ENCODE data around the gene SF1. TPM values are rescaled to one million over a fixed set of nuclear protein-coding genes. Genes with fewer than 3 reads are reported as not detected.

The SF1 gene
- total and polyA plus RNA-seq, 2 of the 8 experiments (the other 6 are each of a cell fraction or from before 2014, with no cell fraction given): 72.7 to 353 TPM

DNA sequence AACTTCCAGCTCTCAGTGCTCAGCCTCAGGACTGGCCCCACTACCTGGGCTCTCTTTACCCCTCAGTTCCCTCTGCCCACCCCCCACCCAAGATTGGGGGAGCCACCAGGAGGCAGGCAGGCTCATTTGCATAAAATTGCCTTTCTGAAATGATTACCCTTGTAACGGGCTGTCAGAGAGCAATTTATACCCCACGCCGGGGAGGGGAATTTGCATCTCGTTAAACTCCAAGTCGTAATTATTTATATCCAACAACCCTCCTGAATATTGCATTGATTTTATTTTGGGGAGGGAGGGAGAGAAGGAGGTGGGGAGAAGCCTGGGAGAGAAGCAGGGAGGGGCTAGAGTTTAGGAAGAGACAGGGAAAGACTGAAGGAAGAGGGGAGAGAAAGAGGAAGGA lies 63.7 kb downstream of the SF1 start (continued):
- TF ChIP-seq, protein P1, sequence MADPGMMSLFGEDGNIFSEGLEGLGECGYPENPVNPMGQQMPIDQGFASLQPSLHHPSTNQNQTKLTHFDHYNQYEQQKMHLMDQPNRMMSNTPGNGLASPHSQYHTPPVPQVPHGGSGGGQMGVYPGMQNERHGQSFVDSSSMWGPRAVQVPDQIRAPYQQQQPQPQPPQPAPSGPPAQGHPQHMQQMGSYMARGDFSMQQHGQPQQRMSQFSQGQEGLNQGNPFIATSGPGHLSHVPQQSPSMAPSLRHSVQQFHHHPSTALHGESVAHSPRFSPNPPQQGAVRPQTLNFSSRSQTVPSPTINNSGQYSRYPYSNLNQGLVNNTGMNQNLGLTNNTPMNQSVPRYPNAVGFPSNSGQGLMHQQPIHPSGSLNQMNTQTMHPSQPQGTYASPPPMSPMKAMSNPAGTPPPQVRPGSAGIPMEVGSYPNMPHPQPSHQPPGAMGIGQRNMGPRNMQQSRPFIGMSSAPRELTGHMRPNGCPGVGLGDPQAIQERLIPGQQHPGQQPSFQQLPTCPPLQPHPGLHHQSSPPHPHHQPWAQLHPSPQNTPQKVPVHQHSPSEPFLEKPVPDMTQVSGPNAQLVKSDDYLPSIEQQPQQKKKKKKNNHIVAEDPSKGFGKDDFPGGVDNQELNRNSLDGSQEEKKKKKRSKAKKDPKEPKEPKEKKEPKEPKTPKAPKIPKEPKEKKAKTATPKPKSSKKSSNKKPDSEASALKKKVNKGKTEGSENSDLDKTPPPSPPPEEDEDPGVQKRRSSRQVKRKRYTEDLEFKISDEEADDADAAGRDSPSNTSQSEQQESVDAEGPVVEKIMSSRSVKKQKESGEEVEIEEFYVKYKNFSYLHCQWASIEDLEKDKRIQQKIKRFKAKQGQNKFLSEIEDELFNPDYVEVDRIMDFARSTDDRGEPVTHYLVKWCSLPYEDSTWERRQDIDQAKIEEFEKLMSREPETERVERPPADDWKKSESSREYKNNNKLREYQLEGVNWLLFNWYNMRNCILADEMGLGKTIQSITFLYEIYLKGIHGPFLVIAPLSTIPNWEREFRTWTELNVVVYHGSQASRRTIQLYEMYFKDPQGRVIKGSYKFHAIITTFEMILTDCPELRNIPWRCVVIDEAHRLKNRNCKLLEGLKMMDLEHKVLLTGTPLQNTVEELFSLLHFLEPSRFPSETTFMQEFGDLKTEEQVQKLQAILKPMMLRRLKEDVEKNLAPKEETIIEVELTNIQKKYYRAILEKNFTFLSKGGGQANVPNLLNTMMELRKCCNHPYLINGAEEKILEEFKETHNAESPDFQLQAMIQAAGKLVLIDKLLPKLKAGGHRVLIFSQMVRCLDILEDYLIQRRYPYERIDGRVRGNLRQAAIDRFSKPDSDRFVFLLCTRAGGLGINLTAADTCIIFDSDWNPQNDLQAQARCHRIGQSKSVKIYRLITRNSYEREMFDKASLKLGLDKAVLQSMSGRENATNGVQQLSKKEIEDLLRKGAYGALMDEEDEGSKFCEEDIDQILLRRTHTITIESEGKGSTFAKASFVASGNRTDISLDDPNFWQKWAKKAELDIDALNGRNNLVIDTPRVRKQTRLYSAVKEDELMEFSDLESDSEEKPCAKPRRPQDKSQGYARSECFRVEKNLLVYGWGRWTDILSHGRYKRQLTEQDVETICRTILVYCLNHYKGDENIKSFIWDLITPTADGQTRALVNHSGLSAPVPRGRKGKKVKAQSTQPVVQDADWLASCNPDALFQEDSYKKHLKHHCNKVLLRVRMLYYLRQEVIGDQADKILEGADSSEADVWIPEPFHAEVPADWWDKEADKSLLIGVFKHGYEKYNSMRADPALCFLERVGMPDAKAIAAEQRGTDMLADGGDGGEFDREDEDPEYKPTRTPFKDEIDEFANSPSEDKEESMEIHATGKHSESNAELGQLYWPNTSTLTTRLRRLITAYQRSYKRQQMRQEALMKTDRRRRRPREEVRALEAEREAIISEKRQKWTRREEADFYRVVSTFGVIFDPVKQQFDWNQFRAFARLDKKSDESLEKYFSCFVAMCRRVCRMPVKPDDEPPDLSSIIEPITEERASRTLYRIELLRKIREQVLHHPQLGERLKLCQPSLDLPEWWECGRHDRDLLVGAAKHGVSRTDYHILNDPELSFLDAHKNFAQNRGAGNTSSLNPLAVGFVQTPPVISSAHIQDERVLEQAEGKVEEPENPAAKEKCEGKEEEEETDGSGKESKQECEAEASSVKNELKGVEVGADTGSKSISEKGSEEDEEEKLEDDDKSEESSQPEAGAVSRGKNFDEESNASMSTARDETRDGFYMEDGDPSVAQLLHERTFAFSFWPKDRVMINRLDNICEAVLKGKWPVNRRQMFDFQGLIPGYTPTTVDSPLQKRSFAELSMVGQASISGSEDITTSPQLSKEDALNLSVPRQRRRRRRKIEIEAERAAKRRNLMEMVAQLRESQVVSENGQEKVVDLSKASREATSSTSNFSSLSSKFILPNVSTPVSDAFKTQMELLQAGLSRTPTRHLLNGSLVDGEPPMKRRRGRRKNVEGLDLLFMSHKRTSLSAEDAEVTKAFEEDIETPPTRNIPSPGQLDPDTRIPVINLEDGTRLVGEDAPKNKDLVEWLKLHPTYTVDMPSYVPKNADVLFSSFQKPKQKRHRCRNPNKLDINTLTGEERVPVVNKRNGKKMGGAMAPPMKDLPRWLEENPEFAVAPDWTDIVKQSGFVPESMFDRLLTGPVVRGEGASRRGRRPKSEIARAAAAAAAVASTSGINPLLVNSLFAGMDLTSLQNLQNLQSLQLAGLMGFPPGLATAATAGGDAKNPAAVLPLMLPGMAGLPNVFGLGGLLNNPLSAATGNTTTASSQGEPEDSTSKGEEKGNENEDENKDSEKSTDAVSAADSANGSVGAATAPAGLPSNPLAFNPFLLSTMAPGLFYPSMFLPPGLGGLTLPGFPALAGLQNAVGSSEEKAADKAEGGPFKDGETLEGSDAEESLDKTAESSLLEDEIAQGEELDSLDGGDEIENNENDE (IDR thresholded peaks at IDR 0.05; ENCODE audit: insufficient replicate concordance, low read length): no peak
- TF ChIP-seq SP4 (IDR thresholded peaks at IDR 0.05; ENCODE audit: low read length) (no peak), NANOG (IDR thresholded peaks at IDR 0.05; ENCODE audit: insufficient read depth, low read depth, low read length, poor library complexity, severe bottlenecking) (no peak), PHF8 (conservative IDR thresholded peaks at IDR 0.05; ENCODE audit: low read depth, low read length) (no peak), EZH2 (IDR thresholded peaks at IDR 0.05; ENCODE audit: low read depth, low read length, severe bottlenecking) (no peak), EP300 (IDR thresholded peaks at IDR 0.05; ENCODE audit: borderline replicate concordance in 1 of 2, low read depth in 2 of 2, low read length in 2 of 2) (no peak)

Data from H1 (cell line).